GM21423 (cell line): ENCODE measurements around the gene MYB.

Source experiments
- ATAC-seq: cut with Tn5 transposase; IDR thresholded peaks from one replicate; pipeline ENCODE4 v1.9.1; 2021; ENCODE audit warnings: mild to moderate bottlenecking, moderate library complexity; ENCODE audit not compliant: unreplicated experiment

Gene MYB

GRCh38 chr6:135215563-135215962, 34.5 kb downstream of the MYB start:
- ATAC-seq = no peak

GRCh38 chr6:135217663-135218062, 36.6 kb downstream of the MYB start:
- ATAC-seq = no peak

- ATAC-seq = no peak
Measured at GRCh38 chr6:135219346-135219745, 38.2 kb downstream of the MYB start.

DNA sequence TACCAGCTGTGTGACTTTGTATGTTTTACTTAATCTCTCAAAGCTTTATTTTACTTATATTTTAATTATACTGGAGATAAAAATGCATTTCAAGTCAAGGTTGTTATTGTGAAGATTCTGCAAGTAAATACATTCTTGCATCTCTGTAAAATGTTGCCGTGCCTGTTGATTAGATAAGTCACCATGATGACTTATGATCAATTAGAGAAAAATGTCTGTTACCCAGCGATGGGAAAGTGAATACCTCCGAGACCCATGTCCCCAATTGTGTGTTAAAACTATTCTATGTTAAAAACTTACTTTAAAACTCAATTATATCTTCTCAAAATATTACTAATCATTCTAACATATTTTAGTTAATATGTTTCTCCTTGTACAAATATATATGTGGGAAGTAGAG, 39.9 kb downstream of the MYB start:
- no peak for ATAC-seq

GRCh38 chr6:135221505-135221904, 40.4 kb downstream of the MYB start:
- no peak for ATAC-seq

- no peak for ATAC-seq
Measured at GRCh38 chr6:135222623-135223022, 41.5 kb downstream of the MYB start.

GRCh38 chr6:135224037-135224647, 43.0 kb downstream of the MYB start:
- ATAC-seq = no peak

GRCh38 chr6:135225911-135226310, 44.8 kb downstream of the MYB start:
- ATAC-seq = no peak

DNA sequence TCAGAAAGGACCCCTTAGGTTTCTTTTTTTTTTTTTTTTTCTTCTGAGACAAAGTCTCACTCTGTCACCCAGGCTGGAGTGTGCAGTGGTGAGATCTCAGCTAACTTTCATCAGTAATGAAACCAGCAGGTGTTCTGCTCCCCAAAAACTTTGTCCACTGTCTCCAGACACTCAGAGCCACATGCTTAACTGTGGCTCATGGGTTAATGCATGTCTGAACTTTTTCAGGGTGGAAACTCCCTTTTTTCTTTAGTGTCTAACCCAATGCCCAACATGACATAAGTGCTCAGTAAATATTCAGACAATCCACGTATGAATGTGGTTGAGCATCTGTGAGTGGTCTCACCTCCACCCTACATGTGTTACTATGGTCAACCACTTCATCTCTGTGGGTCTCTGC, 45.4 kb downstream of the MYB start:
- ATAC-seq = peak; percentile 67

DNA sequence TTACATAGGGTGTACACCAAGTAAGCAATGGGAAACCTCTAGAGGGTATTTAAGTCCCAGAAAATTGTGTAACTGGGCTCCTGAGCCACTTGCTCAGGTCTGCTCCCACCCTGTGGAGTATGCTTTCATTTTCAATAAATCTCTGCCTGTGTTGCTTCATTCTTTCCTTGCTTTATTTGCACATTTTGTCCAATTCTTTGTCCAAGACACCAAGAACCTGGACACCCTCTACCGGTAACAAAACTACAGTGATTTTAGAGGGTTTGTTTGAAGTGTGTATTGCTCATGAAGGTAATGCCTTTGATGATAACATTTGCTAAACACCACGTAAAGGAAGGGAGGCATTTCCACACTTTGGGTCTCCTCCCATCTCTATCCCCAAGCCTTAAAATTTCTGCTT, 46.2 kb downstream of the MYB start:
- ATAC-seq = no peak

- no peak for ATAC-seq
Measured at GRCh38 chr6:135227758-135228157, 46.6 kb downstream of the MYB start.

GRCh38 chr6:135228486-135228885, 47.4 kb downstream of the MYB start:
- peak; percentile 42 for ATAC-seq

- ATAC-seq = no peak
Measured at GRCh38 chr6:135229996-135230395, 48.9 kb downstream of the MYB start.

GRCh38 chr6:135230711-135231468, 49.8 kb downstream of the MYB start:
- no peak for ATAC-seq

DNA sequence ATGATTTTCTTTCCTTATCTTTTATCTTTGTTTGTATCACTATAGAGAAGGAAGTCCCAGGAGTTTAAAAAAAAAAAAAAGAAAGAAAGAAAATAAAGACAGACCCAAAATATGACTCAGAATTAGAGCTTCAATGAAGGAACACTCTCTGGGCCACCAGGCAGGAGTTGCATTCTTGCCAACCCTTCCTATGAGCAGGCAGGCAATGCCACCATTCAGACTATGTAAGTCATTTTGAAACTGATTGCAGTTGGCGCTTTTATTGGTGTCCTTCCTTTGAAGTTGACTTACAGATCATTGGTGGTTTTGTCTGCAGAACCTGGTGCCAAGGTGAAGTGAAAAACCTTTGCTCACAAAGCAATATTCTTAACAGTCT, 50.3 kb downstream of the MYB start:
- ATAC-seq = peak; percentile 33

DNA sequence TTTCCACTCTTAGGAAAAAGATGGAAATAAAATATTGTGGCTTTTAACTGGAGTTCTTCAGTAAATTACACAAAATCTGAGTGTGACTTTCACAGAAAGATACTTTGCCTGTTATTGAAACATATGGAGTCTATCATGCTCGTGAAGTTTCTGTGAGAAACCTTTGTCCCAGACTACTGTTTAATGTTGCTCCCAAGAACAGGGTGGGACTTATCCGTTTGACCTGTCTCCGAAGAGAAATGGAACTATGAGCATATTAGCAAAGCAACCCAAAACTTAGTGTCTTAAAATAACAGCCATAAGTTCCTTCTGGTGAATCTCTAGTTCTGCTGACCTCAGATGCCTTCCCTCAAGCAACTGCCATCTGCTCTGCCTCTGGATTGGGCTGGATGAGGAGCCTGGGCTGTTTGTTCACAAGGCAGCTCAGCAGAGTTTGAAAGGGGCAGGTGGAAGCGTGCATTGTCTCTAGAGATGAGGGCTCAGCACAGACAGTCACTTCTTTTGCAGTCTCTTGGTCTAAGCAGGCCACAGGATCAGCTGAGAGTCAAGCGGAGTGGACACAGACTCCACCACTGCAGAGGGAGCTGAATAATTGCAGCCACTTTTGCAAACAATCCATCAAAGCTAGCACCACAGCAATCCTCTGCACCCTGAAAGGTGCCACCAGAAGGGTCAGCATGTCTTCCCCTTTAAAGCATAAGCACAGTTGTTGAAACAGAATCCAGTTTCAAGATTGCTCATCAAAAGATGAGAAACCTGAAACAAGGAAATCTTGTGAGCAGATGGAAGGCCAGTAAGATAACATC, 52.8 kb downstream of the MYB start:
- peak; percentile 54 for ATAC-seq

GRCh38 chr6:135234492-135234780, 53.3 kb downstream of the MYB start:
- no peak for ATAC-seq

DNA sequence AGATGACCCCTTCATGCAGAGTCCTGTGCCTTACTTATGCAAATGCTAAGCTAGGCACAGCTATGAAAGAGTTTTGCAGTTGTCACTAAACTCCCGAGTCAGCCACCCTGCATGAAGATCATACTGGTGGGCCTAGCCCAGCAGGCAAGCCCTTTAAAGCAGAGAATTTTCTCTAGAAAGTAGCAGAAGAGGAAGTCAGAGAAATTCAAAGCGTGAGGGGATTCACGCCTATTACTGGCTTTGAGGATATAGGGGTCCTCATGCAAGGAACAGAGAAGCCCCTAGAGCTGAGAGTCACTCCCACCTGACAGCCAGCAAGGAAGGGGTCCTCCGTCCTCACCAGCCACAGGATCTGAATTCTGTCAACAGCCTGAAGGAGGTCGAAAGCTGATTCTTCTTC, 54.6 kb downstream of the MYB start:
- ATAC-seq = no peak

GRCh38 chr6:135236319-135236718, 55.2 kb downstream of the MYB start:
- no peak for ATAC-seq

- ATAC-seq = no peak
Measured at GRCh38 chr6:135236732-135237131, 55.6 kb downstream of the MYB start.

DNA sequence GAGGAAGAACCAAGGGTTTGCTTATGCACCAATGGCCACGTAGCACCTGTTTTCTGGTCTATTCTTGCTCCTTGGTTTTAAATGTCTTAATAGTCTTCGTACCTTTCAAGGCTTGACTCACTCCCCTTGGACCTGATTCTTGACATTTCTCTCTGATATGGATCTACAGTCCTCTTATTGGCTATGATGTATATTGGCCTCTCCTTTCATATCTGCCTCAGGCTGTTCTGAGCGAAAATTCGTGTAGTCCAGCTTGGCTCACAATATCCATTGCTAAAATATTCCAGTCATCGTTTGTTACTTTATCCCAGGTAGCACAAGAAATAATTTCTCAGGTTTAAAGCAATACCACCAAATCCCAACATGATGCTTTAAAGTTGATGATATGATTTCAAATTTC, 59.6 kb downstream of the MYB start:
- ATAC-seq = no peak
